ENCODE data around the gene SEL1L3.

SEL1L3 gene

DNA sequence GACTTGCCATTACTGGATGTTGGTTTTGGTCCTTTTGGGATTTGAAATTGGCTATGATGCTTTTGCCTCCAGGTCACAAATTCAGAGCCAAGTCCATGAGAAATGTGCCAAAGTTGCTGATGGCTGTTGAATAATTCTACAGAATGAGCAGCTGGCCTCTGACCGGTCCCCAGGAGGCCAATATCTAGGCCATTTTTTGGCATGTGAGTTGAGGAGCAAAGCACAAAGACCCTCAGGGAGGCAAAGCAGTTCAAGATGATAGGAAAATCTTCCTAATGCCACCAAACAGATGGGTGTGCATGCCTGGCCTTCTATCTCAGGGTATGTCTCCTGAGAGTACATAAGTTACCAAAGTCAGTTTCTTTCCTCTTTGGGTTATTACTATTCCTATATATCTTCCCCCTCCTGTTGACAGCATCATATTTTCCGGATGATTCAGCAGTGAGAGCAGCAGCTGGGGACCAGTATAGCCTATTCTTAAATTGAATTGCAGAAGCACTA is 44.4 kb downstream of the SEL1L3 start:
- DNase-seq (ENCODE audit: low read depth, low spot score): no peak

DNA sequence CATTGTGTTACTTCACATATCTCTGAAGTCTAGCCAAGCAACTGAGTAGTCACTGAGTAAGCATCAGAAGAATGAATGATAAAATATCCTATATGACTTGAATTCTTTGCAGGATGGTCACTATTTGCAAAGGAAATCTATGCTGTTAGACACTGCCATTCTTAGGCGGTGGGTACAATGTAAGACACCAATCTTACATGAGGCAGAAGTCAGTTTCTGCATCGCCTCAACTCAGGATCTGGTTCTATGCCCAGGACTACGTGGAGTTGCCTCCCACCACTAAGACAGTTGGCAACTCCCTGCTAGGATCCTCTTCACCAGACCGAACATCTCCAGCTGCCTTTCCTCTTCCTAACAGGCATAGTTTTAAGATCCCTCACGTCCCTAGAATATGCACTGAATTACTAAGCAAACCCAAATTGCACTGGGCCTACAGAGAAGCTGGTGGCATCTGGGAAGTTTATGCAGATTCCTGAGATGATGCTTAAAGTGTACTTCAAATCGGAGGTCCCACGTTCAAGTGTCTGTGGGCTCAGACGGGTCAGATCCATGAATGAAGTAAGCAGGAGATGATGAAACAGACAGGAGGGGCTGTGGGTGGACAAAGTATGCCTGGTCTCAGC is 45.6 kb downstream of the SEL1L3 start:
- DNase-seq (ENCODE audit: low read depth, low spot score): no peak

GRCh38 chr4:25816591-25817058 is 46.2 kb downstream of the SEL1L3 start:
- no peak for DNase-seq (ENCODE audit: low read depth, low spot score)

GRCh38 chr4:25815586-25815985 is 47.2 kb downstream of the SEL1L3 start:
- no peak for DNase-seq (ENCODE audit: low read depth, low spot score)

DNA sequence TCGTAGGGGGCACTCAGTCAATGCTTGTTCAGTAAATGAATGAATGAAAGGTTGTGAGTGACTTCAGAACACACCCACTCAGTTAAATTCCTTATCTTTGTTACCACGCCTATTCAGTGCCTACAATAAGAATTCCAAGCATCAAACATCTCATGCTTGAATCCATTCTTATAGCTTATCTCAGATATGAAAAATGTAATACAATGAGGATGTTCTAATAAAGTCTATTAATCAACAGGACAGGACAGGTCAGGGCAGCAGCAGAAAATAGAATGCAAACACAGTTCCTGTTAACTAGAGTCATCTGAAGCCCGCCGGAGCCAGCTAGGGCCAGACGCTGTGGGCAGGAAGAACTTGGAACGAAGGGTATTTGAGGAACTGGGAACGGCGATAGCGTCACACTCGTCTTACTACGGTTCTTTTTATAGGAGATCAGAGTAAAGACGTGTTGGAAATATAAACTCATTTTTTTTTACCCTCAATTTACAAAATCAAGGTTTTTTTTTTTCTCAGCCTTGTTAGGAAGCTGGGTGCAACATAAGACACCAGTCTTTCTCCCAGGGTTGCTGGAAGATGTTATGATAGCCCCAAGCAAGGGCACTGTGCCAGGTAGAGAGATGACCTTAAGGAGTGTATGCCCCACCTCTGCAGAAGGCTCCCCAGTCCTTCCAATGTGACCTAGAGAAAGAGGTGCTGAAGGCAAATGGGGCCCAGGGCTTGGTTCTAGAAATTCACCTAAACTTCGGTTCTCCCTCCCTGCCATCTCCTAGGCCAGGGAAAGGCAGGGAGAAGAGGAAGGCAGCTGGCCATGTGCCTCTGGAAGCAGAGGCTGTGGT is 48.3 kb downstream of the SEL1L3 start:
- DNase-seq (ENCODE audit: low read depth, low spot score): no peak

- DNase-seq (ENCODE audit: low read depth, low spot score): no peak
These were observed 49.2 kb downstream of the SEL1L3 start for GRCh38 chr4:25813448-25814106.

DNA sequence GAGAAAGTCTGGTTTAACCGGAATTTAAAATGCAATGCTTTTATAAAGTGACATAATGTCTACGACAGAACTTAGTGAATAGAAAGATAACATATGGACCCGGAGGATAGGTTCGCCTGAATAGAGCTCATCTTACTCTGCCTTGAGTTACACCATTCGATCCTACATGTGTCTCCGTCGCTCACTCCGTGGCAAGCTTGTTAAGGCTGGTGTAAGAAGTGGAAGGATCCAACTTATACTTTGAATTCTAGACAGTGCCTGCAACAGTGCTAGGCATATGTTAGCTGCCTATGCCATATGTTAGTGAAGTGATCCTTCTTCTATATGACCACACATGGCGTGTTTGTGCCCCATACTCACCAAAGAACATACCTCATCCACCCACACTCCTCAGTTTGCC is 50.9 kb downstream of the SEL1L3 start:
- no peak for DNase-seq (ENCODE audit: low read depth, low spot score)

DNA sequence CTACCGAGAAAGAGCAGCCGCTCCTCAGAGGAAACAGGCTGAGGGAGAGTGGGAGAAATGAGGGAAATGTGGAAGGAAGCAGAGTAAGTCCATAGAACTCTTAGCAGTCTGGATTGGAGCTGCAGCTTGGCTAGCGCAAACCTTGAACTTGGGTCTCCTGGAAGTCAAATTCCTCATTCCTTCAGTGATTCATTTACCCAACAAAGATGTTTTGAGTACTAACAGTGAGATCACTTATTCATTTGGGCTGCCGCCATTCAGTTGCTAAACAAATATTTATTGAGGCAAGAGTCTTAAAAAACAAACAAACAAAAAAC is 51.5 kb downstream of the SEL1L3 start:
- no peak for DNase-seq (ENCODE audit: low read depth, low spot score)

DNA sequence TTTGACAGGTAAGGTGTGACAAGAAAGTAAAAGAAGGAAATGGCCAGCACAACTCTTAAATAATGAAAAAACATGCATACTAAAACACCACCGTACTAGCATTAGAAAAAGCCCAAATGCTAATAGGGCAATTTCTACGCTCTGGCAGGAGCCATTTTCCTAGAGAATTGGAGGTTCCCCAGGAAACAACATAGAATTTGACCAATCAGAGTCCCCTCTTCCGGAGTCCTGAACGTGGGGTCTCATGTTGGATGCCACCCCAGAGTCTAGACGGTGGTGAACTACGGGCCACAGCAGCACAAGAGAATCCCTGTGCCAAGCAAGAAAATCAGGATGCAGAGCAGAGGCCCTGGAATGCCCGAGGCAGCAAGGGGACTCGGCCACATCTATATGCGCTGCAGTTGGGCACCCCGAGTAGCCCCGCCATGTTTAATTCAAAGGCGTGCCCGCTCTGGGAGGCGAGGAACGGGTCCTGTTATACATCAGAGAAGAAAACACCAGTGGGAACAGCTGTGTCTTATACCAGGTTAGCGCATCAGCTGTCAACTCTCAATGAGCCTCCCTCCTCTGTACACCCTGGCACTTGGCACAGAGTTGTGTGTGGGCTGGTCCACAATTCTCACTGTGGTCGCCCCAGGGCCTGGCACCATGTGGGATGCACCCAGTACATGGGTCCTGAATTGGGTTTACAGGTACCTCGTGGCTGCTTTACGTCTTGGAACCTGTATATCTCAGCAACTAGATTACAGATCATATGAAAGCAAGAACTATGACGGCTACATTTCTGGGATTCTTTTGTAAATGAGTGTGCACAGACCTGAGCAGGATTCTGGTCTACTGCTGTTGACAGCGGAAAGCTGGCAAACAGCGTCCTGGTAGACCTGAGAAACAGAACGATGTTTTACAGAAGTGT is 52.1 kb downstream of the SEL1L3 start:
- no peak for DNase-seq (ENCODE audit: low read depth, low spot score)

DNA sequence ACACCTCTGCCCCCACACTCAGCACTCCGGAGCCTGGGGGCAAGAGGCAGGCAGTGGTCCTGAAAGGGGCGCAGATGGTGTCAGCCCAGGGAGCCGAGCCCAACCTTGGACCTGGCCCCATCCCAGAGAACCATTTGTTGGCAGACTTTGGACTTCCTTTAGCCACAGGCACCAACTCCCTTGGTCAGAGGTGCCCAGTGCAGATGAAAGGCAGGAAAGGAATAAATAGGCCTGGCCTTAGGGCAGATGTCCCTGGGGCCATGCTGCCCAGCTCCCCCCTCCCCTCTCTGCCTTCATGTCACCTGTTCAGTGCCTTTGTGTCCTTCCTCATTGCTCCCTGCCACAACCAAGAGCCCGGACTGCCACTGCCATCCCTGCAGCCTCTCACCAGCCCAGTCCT is 52.8 kb downstream of the SEL1L3 start:
- no peak for DNase-seq (ENCODE audit: low read depth, low spot score)

DNA sequence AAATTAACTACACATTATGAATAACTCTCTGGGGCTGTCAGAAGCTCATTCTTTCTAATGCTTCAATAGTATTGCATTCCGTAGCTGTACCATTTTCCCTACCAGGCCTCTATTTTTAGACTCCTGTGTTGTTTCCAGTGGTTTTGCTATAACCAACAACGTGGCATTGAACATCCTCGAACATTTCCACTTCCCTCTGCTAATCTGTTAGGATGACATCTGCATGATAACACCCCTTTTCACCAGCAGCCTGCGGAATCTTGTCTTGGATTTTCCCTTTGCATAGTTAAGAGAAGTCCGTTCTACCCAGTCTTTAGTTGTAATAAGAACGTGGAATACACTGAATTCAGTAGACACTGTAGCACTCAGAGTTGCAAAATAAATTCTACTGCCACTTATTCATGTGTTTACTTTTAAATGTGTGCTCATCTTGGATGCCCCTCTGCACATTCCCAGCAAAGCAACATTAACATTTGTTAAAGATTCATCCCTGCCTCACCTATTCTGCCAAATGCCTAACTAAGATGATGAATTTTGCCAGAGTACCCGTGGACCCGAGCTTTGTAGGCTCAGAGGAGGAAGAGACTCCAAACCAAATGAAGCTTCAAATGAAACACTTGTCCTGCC is 55.6 kb downstream of the SEL1L3 start:
- DNase-seq (ENCODE audit: low read depth, low spot score): no peak

- DNase-seq (ENCODE audit: low read depth, low spot score): no peak
These were observed 57.4 kb downstream of the SEL1L3 start for GRCh38 chr4:25805255-25805860.

DNA sequence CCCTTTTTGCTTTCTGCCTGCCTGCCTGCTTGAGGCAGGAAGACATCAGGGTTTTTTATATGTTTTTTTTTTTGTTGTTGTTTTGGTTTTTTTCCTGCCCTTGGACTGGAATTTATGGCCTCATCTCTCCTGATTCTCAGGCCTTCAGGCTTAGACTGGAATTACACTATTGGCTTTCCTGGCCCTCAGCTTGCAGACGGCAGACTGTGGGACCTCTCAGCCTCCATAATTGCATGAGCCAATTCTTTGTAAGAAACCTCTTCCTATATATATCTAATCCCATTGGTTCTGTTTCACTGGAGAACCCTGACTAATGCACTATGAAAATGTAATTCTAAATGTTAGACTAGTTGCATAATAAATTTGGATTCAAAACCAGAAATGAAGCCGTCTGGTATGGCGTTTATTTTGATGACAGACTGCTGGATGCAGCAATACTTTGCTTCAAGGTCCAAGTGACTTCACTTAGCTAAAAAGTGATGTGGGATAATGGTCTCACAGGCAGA is 59.0 kb downstream of the SEL1L3 start:
- no peak for DNase-seq (ENCODE audit: low read depth, low spot score)

DNA sequence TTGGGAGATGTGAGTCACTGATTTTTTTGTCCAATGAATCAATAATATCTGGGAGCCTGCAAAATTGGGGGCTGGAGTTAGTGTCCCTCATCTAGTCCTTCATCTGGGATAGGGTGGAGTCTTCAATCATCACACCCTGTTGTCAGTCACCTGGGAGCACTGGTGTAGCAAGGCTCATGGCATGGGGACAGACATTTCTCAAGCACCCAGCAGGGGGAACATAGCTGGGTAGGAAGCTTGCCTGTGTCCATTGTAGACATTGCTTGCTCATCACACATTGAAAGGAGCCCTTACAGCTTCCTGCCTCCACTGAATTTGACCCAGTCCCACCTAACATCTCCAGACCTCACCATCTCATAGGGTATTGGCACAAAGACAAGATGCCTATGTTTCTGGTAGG is 61.2 kb downstream of the SEL1L3 start:
- no peak for DNase-seq (ENCODE audit: low read depth, low spot score)

DNA sequence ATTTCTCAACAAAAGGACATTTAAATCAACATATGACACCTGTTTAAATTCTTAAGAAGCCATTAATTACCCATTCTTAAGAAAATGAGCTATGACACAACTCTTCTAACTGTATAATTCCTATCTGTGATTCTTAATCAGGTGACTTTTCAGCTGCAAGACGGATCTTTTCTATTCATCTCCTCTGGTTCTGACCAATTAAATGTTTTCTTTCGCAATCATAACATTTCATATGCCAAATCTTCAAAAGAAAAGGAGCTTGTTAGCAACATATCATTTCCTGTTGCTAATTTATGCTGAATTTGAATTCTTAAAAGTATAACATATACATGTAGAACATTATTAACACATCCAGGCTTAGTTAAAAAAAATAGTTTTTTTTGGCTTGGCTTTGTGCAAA is 62.5 kb downstream of the SEL1L3 start:
- DNase-seq (ENCODE audit: low read depth, low spot score): no peak

GRCh38 chr4:25799522-25799921 is 63.3 kb downstream of the SEL1L3 start:
- DNase-seq (ENCODE audit: low read depth, low spot score): no peak

DNA sequence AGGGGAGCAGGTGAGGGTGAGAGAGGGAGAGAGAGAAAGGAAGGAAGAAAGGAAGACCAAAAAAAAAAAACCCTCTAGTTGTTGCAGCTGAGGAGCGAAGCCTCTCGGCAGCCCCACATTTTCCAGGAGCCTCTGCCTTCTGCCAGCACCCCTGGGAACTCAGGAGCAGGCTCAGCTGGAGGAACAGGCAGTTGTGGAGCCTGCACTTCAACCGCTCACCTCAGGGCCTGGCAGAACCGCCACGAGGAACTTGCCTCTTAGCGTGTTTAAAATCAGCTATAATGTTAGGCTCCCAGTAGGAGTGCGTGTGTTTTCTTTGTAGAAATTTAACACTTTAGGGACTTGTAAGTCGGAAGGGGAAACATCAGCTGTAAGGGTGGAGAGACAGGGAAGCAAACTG is 65.7 kb downstream of the SEL1L3 start:
- no peak for DNase-seq (ENCODE audit: low read depth, low spot score)

- no peak for DNase-seq (ENCODE audit: low read depth, low spot score)
These were observed 67.0 kb downstream of the SEL1L3 start for GRCh38 chr4:25795566-25796454.

- no peak for DNase-seq (ENCODE audit: low read depth, low spot score)
These were observed 67.7 kb downstream of the SEL1L3 start for GRCh38 chr4:25795091-25795490.

DNA sequence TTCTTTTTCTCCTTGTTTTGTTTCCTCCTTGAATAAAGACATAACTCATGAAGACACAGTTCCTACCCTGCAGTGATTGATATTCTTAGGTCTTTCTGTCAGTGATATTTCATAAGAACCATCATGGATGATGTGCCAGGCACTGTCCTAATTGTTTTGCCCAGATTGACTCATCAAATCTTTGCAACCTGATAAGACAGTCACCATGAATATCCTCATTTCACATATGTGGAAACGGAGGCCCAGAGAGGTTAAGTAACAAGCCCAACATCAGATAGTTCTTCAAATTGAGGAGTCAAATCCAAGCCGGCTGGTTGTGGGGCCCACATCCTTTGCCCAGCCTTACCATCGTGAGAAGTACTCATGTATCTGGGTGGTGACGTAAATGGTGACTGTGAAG is 69.9 kb downstream of the SEL1L3 start:
- no peak for DNase-seq (ENCODE audit: low read depth, low spot score)

Measured in activated naive CD8-positive, alpha-beta T cell treated with anti-CD3 and anti-CD28 coated beads, Interleukin-2, amount 50 U/mL, for 16 hours (primary cell).